Measurements from ENCODE around the gene SLC25A51. TPM values are rescaled to one million over a fixed set of nuclear protein-coding genes. Genes with fewer than 3 reads are reported as not detected.

Gene SLC25A51
- total RNA-seq, 6 donors from 2014 or later = 19.4 to 51.4 (median 31.9) TPM

DNA sequence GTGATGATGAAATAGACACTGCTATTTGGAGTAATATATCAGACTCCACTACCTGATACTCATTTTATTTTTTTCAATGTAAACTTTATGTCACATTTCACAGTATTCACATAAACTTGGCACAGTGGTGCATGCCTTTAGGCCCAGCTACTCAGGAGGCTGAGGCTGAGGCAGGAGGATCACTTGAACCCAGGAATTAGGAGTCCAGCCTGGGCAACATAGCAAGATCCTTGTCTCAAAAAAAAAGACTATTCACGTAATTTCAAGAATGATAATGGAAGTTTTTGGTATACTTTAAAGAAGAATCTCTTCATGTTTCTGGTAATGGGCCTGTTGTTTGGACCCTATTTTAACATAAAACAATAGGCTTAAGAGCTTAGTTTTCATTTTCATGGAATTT, 47.4 kb downstream of the SLC25A51 start:
- WGBS, 2 donors = 92 to 100% methylated on average over 1 of the region's 1 CpG
- Histone ChIP-seq H3K27me3 (no peaks in the 10 kb centered on the region), H3K4me1 (no peaks in the 10 kb centered on the region), H3K9me3 (no peaks in the 10 kb centered on the region), H3K4me3 (no peak overlapping the region), H3K36me3 (peaks cover 6 to 45% (median 25%) of the 10 kb centered on the region in 4 donors), H3K27ac (no peak overlapping the region)
- DNase-seq = no peak
- TF ChIP-seq, protein P1, sequence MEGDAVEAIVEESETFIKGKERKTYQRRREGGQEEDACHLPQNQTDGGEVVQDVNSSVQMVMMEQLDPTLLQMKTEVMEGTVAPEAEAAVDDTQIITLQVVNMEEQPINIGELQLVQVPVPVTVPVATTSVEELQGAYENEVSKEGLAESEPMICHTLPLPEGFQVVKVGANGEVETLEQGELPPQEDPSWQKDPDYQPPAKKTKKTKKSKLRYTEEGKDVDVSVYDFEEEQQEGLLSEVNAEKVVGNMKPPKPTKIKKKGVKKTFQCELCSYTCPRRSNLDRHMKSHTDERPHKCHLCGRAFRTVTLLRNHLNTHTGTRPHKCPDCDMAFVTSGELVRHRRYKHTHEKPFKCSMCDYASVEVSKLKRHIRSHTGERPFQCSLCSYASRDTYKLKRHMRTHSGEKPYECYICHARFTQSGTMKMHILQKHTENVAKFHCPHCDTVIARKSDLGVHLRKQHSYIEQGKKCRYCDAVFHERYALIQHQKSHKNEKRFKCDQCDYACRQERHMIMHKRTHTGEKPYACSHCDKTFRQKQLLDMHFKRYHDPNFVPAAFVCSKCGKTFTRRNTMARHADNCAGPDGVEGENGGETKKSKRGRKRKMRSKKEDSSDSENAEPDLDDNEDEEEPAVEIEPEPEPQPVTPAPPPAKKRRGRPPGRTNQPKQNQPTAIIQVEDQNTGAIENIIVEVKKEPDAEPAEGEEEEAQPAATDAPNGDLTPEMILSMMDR (IDR thresholded peaks at IDR 0.05) = no peak
- TF ChIP-seq EP300 (IDR thresholded peaks at IDR 0.05) (no peak), POLR2A (IDR thresholded peaks at IDR 0.05) (no peak), POLR2AphosphoS5 (IDR thresholded peaks at IDR 0.05) (no peak)
- ATAC-seq (ENCODE audit: low FRiP score in 2 of 2) = no peak

DNA sequence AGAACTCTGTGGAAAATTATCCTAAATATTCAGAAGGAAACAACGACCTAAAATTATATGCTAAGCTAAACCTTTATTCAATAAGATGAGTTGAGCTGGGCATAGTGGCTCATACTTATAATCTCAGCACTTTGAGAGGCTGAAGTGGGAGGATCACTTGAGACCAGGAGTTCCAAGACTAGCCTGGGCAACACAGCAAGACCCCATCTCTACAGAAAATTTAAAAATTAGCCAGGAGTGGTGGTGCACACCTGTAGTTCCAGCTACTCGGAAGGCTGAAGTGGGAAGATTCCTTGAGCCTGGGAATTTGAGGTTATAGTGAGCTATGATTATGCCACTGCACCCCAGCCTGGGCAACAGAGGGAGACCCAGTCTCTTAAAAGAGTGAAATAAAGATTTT, 51.7 kb downstream of the SLC25A51 start:
- Histone ChIP-seq H3K9me3 (no peaks in the 10 kb centered on the region), H3K4me3 (no peak overlapping the region), H3K27ac (no peak overlapping the region), H3K4me1 (no peaks in the 10 kb centered on the region), H3K27me3 (no peaks in the 10 kb centered on the region), H3K36me3 (peaks cover 0 to 15% (median 3%) of the 10 kb centered on the region in 4 donors)
- DNase-seq (no peak), ATAC-seq (ENCODE audit: low FRiP score in 2 of 2) (no peak)
- TF ChIP-seq POLR2AphosphoS5 (IDR thresholded peaks at IDR 0.05) (no peak), EP300 (IDR thresholded peaks at IDR 0.05) (no peak), POLR2A (IDR thresholded peaks at IDR 0.05) (no peak)
- TF ChIP-seq, protein P1 (IDR thresholded peaks at IDR 0.05) = no peak
- WGBS, 2 donors = 93 to 94% methylated on average over 2 of the region's 2 CpGs

DNA sequence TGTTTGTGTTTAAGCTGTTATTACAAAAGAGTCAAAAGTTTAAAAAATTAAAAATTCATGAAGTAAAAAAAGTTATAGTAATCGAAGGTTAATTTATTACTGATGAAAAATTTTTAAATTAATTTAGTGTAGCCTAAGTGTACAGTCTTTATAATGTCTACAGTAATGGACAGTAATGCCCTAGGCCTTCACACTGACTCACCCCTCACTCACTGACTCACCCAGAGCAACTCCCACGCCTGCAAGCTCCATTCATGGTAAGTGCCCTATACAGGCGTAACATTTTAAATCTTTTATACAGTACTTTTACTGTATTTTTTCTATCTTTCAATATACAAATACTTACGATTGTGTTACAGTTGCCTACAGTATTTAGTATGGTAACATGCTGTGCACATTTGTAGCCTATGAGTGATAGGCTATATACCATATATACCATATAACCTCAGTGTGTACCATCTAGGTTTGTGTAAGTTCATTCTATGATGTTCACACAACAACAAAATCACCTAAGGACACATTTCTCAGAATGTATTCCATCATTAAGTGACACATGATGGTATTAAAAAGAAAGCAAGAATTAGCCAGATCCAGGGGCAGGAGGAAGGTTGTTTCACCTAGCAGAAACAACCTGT, 63.2 kb downstream of the SLC25A51 start:
- no peaks in the 10 kb centered on the region for H3K27me3 ChIP-seq
- H3K4me3 ChIP-seq = no peak overlapping the region
- TF ChIP-seq EP300 (IDR thresholded peaks at IDR 0.05) (no peak), POLR2AphosphoS5 (IDR thresholded peaks at IDR 0.05) (no peak), POLR2A (IDR thresholded peaks at IDR 0.05) (no peak)
- TF ChIP-seq, protein P1 (IDR thresholded peaks at IDR 0.05) = no peak
- no peak for ATAC-seq (ENCODE audit: low FRiP score in 2 of 2)
- no peaks in the 10 kb centered on the region for H3K4me1 ChIP-seq
- H3K27ac ChIP-seq = no peak overlapping the region
- no peaks in the 10 kb centered on the region for H3K9me3 ChIP-seq
- no peak for DNase-seq
- WGBS, 2 donors = 83 to 96% methylated on average over 4 of the region's 4 CpGs
- peaks cover 0 to 11% (median 0%) of the 10 kb centered on the region in 4 donors for H3K36me3 ChIP-seq

DNA sequence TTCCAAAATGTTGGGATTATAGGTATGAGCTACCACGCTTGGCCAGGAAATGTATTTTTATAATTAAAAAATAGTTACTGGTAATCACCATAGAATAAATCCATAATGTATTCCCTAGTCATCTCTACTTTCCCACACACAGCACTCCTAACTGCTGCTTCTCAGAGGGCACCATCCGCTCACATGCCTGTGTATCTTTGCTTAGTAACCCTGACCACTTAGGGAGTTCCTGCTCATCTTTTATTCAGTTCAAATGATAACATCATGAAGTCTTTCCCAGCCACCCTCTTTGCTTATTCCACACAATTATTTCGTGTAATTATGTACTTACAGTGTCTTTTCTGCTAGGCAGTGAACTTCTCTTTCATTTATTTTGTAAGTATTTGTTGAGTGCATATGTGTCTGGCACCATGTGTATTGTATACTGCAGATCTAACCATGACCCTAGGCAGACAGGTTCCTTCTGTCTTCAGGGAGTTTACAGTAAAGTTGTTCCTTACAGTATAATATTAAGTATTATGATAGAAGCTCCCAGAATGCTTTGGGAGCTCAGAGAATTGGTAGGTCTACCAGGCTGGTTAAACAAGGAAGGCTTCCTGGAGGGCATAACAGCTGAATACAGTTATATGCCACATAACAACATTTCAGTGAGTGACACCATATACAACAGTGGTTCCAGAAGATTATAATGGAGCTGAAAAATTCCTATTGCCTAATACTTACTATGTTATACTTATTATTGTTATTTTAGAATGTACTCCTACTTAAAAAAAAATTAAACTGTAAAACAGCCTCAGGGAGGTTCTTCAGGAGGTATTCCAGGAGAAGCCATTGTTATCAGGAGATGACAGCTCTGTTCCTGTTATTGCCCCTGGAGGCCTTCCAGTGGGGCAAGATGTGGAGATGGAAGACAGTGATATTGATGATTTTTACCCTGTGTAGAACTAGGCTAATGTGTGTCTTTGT, 64.1 kb downstream of the SLC25A51 start:
- DNase-seq (no peak), ATAC-seq (ENCODE audit: low FRiP score in 2 of 2) (no peak)
- H3K4me3 ChIP-seq = no peak overlapping the region
- no peaks in the 10 kb centered on the region for H3K27me3 ChIP-seq
- no peak overlapping the region for H3K27ac ChIP-seq
- WGBS, 2 donors = 91 to 93% methylated on average over 3 of the region's 3 CpGs
- no peaks in the 10 kb centered on the region for H3K4me1 ChIP-seq
- peaks cover 0 to 11% (median 0%) of the 10 kb centered on the region in 4 donors for H3K36me3 ChIP-seq
- no peaks in the 10 kb centered on the region for H3K9me3 ChIP-seq
- TF ChIP-seq POLR2A (IDR thresholded peaks at IDR 0.05) = no peak
- TF ChIP-seq, protein P1 (IDR thresholded peaks at IDR 0.05) = no peak
- no peak for TF ChIP-seq POLR2AphosphoS5 (IDR thresholded peaks at IDR 0.05)
- no peak for TF ChIP-seq EP300 (IDR thresholded peaks at IDR 0.05)

Small RNA genes within 50 kb of the gene (small RNA-seq; reads per million reads assigned to genes)
- gene RNU7-124P = 0 reads per million in 4 donors

Other genes starting within 250 kb of the SLC25A51 start
- 10 to 100 TPM in 2 of 6 donors, 1 to 10 TPM in 4; 3.8 to 18.9 (median 8.3) TPM for gene TRMT10B, start 150.3 kb downstream of the SLC25A51 start, total RNA-seq
- 10 to 100 TPM in 5 of 6 donors, 1 to 10 TPM in 1; 8.0 to 49.8 (median 35.1) TPM for gene EXOSC3, start 119.1 kb downstream of the SLC25A51 start, total RNA-seq
- gene DCAF10, start 103.3 kb downstream of the SLC25A51 start, total RNA-seq = 10 to 100 TPM; 19.0 to 42.7 (median 25.1) TPM
- 10 to 100 TPM; 29.3 to 51.2 (median 33.3) TPM for gene SHB, start 165.1 kb upstream of the SLC25A51 start, total RNA-seq

Data from upper lobe of left lung (tissue), 6 donors.